GM21717 (cell line): ENCODE results near the gene NRL.
"Not testable (repeated sequence)": the region's sequence is repeated elsewhere in the genome, so short reads cannot be mapped to it uniquely, and the experiment has no call there.

ENCODE experiments used
- ATAC-seq: cut with Tn5 transposase; IDR thresholded peaks from one replicate; pipeline ENCODE4 v1.9.1; 2021; ENCODE audit warnings: mild to moderate bottlenecking, moderate library complexity; ENCODE audit not compliant: unreplicated experiment

Gene NRL

GRCh38 chr14:24127673-24128072, 12.9 kb upstream of the NRL start:
- no peak for ATAC-seq

- ATAC-seq, result no peak
Observed at GRCh38 chr14:24126939-24127338, 12.2 kb upstream of the NRL start.

GRCh38 chr14:24123424-24124417, 9.0 kb upstream of the NRL start:
- ATAC-seq, result peak; percentile 53

- ATAC-seq, result no peak
Observed at GRCh38 chr14:24122898-24123297, 8.1 kb upstream of the NRL start.

GRCh38 chr14:24122416-24122815, 7.7 kb upstream of the NRL start:
- ATAC-seq, result no peak

GRCh38 chr14:24121210-24121609, 6.5 kb upstream of the NRL start:
- ATAC-seq, result no peak

- ATAC-seq, result no peak
Observed at GRCh38 chr14:24119691-24120090, 4.9 kb upstream of the NRL start.

GRCh38 chr14:24117179-24117578, 2.4 kb upstream of the NRL start:
- no peak for ATAC-seq

- ATAC-seq, result no peak
Observed at GRCh38 chr14:24116128-24116814, 1.5 kb upstream of the NRL start.

GRCh38 chr14:24115422-24116127, 826 bp upstream of the NRL start:
- ATAC-seq, result no peak

GRCh38 chr14:24113801-24114531, 783 bp downstream of the NRL start:
- ATAC-seq, result peak; percentile 31

- ATAC-seq, result no peak
Observed at GRCh38 chr14:24113379-24113800, 1.4 kb downstream of the NRL start.

- ATAC-seq, result no peak
Observed at GRCh38 chr14:24110523-24110922, 4.2 kb downstream of the NRL start.

- no peak for ATAC-seq
Observed at GRCh38 chr14:24110060-24110459, 4.7 kb downstream of the NRL start.

- ATAC-seq, result no peak
Observed at GRCh38 chr14:24108336-24108874, 6.3 kb downstream of the NRL start.

- no peak for ATAC-seq
Observed at GRCh38 chr14:24106672-24107271, 8.0 kb downstream of the NRL start.

- not testable (repeated sequence) for ATAC-seq
Observed at GRCh38 chr14:24105609-24106239, 9.0 kb downstream of the NRL start.

GRCh38 chr14:24103451-24103850, 11.3 kb downstream of the NRL start:
- ATAC-seq, result no peak

- no peak for ATAC-seq
Observed at GRCh38 chr14:24102357-24103048, 12.2 kb downstream of the NRL start.
